ENCODE results near the gene WNT5B.
"Not testable (repeated sequence)": the region's sequence is repeated elsewhere in the genome, so short reads cannot be mapped to it uniquely, and the experiment has no call there.

Gene WNT5B

GRCh38 chr12:1688086-1688710 is 59.2 kb downstream of the WNT5B start:
- in situ Hi-C loops (cut with MboI; ENCODE audit: low sequenced_read_pairs), result no loop called here

DNA sequence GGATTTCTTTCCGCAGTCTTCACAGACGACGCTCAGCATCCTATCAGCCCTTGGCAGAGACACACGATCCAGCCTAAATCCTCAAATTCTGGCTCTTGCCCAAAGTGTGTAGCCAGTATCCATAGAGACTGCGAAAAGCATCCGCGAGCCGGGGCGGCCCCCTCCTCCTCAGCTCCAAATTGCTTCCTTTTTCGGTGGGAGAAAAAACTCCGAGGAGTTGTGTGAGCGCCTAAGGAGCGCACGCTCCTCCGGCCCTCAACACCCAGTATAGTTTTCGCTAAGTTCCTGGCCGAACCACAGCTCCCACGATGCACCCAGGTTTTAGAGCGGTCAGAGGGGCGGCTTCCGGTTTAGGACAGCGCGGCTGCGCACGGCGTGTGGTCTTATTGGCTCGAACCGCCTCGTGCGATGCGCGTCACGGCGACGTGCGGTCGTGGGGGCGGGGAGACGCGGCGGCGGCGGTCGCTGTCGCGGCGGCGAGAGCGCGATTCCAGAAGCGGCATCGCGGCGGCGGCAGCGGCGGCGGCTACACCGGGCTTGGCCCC is 61.6 kb downstream of the WNT5B start, which contains the start of gene ADIPOR2:
Gene ADIPOR2 (plus strand): TSS at position 493 of the 545 bp plus-strand sequence. CDS start 63,274 bp downstream, outside the sequence.
- in situ Hi-C loops (cut with MboI; ENCODE audit: low sequenced_read_pairs), result no loop called here

GRCh38 chr12:1691123-1692007 is 62.3 kb downstream of the WNT5B start:
- in situ Hi-C loops (cut with MboI; ENCODE audit: low sequenced_read_pairs), result no loop called here

GRCh38 chr12:1692226-1692625 is 63.2 kb downstream of the WNT5B start:
- in situ Hi-C loops (cut with MboI; ENCODE audit: low sequenced_read_pairs), result no loop called here

- in situ Hi-C loops (cut with MboI; ENCODE audit: low sequenced_read_pairs), result no loop called here
Measured at GRCh38 chr12:1692895-1693610, 64.0 kb downstream of the WNT5B start.

DNA sequence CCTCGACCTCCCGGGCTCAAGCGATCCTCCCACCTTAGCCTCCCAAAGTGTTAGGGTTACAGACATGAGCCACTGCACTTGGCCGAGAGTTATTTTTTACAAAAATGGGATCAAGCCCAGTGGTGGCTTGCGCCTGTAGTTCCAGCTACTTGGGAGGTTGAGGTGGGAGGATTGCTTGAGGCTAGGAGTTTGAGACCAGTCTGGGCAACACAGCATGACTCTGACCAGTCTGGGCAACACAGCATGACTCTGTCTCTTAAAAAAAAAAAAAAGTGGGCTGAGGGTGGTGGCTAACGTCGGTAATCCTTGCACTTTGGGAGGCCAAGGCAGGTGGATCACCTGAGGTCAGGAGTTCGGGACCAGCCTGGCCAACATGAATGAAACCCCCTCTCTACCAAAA is 66.1 kb downstream of the WNT5B start:
- in situ Hi-C loops (cut with MboI; ENCODE audit: low sequenced_read_pairs), result not testable (repeated sequence)

GRCh38 chr12:1695886-1696670 is 67.0 kb downstream of the WNT5B start:
- in situ Hi-C loops (cut with MboI; ENCODE audit: low sequenced_read_pairs), result no loop called here

DNA sequence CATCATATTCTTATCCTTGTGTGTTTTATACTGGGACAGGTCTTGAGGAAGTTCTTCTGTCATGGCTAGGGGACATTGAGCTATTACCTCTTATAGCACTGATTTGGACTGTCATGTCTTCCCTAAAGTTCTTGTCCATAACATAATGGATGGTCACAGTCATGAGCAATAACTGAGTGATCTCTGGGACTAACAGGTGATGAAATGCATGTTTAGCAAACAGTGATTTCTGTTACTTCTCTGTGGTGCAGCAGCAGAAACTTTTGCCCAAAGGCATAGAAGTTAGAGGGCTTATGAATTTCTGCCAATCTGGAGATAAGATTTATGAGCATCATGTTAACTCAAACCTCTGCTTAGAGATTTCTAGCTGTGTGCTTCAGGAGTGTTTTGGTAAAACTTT is 67.8 kb downstream of the WNT5B start:
- in situ Hi-C loops (cut with MboI; ENCODE audit: low sequenced_read_pairs), result no loop called here

All from hTERT RPE-1 (cell line).